Right lobe of liver (tissue), 4 donors: ENCODE results near the gene ZDHHC14.

Experiments used
- CTCF ChIP-seq, 4 donors: fragments of 200-600 bp in 3 of 4; fragments of 450-650 bp in 1 of 4; IDR thresholded peaks; one replicate each; pipeline versions ENCODE4 v1.5.1 to v1.8.0; 2016 to 2022; ENCODE audit warnings: antibody characterized with exemption in 4 of 4, mild to moderate bottlenecking in 2 of 4
- POLR2A ChIP-seq: fragments of 450-650 bp; IDR thresholded peaks from one replicate; pipeline ENCODE4 v1.6.1; 2017; ENCODE audit warnings: antibody characterized with exemption, mild to moderate bottlenecking
- donor health status: DM: no; HTN: no; CAD: no.
- donor health status: DM: no; HTN: no; CAD: no.
- donor health status: DM: no; HTN: yes; CAD: no.

DNA sequence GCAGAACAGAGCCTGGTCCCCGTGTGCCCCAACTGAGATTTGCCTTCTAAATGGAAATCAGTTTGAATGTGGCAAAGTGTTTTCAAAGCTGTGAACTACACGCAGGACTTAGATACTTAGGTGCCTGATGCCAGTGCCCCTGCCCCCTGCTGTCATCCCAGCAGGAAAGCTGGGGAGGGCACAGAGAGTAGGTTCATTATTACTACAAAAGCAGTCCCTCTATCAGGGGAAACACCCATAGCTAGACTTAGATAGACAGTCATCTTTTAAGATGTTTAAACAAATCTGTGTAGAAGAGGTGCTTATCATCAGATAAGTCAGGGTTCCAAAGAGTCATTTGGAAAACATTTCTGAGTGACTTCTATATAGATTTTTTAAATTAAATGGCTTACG, 287.0 kb downstream of the ZDHHC14 start:
- TF ChIP-seq CTCF (IDR thresholded peaks at IDR 0.05) (no peak), POLR2A (no peak)
